ENCODE data around the gene PPP2R5C.

GRCh38 chr14:101820283-101820798 lies 58.8 kb downstream of the PPP2R5C start:
- no peak for TF ChIP-seq ZNF281 (CRISPR knock-in tag; IDR thresholded peaks at IDR 0.05)
- no peak for TF ChIP-seq CTCF (IDR thresholded peaks at IDR 0.05)
- TF ChIP-seq ZSCAN18 (CRISPR knock-in tag; IDR thresholded peaks at IDR 0.05), result no peak

All from WTC11 (cell line).